DND-41 (cell line): ENCODE data around the gene TMOD2.

Experiments
- ATAC-seq: fragments of 200-7000 bp; cut with Tn5 transposase; 3 replicates; pipeline ENCODE4 v1.9.1; 2021; ENCODE audit warnings: low read depth; ENCODE audit not compliant: insufficient read depth
- DNase-seq: peaks from one replicate; pipeline ENCODE4 v3.0.0-alpha.2; 2020
- H2AFZ ChIP-seq: 2 replicates; pipeline ENCODE4 v1.6.0; 2012; ENCODE audit warnings: low read depth, low read length
- H3K27ac ChIP-seq: 2 replicates; pipeline ENCODE4 v1.5.1; 2012; ENCODE audit warnings: low read length, inconsistent platforms
- H3K27me3 ChIP-seq: fragments of 200-600 bp; sonication (generic); 2 replicates; pipeline ENCODE4 v1.6.0; 2012; ENCODE audit warnings: low read length, mild to moderate bottlenecking, inconsistent platforms; ENCODE audit not compliant: insufficient read depth, poor library complexity
- H3K36me3 ChIP-seq: 2 replicates; pipeline ENCODE4 v1.5.1; 2012; ENCODE audit warnings: low read length, inconsistent platforms; ENCODE audit not compliant: insufficient read depth
- H3K4me1 ChIP-seq: 2 replicates; pipeline ENCODE4 v1.5.1; 2012; ENCODE audit warnings: mild to moderate bottlenecking, low read length; ENCODE audit not compliant: insufficient read depth
- H3K4me2 ChIP-seq: 2 replicates; pipeline ENCODE4 v1.6.0; 2012; ENCODE audit warnings: mild to moderate bottlenecking, moderate library complexity, low read length, inconsistent platforms; ENCODE audit not compliant: insufficient read depth
- H3K4me3 ChIP-seq, 2 experiments: fragments of 200-600 bp in 1 of 2; shearing (Covaris generic) in 1 of 2; 2 replicates each; pipeline ENCODE4 v1.5.1; 2012 to 2016; ENCODE audit warnings: inconsistent platforms in 2 of 2, low read length in 2 of 2, mild to moderate bottlenecking in 2 of 2, low read depth in 1 of 2, moderate library complexity in 1 of 2
- H3K79me2 ChIP-seq: 2 replicates; pipeline ENCODE4 v1.6.0; 2012; ENCODE audit warnings: low read length, inconsistent platforms; ENCODE audit not compliant: insufficient read depth
- H3K9ac ChIP-seq: 2 replicates; pipeline ENCODE4 v1.6.0; 2012; ENCODE audit warnings: low read depth, mild to moderate bottlenecking, inconsistent platforms, low read length, moderate library complexity
- H3K9me3 ChIP-seq: 2 replicates; pipeline ENCODE4 v1.5.1; 2012; ENCODE audit warnings: low read length, moderate library complexity, mild to moderate bottlenecking, inconsistent platforms; ENCODE audit not compliant: insufficient read depth, severe bottlenecking
- H4K20me1 ChIP-seq: 2 replicates; pipeline ENCODE4 v1.6.0; 2012; ENCODE audit warnings: low read length; ENCODE audit not compliant: insufficient read depth
- CTCF ChIP-seq: IDR thresholded peaks from 2 replicates; pipeline ENCODE4 v1.5.1; 2012; ENCODE audit warnings: borderline replicate concordance, low read length, moderate library complexity, mild to moderate bottlenecking; ENCODE audit not compliant: poor library complexity, severe bottlenecking; ENCODE audit errors: extremely low read depth
- EZH2 ChIP-seq: IDR thresholded peaks from 3 replicates; pipeline ENCODE4 v1.6.1; 2012; ENCODE audit warnings: borderline replicate concordance, low read depth, mild to moderate bottlenecking, moderate library complexity, low read length, inconsistent platforms; ENCODE audit not compliant: severe bottlenecking

TMOD2 gene

GRCh38 chr15:51714911-51715310 lies 36.5 kb upstream of the TMOD2 start:
- no peak overlapping the region for H3K9ac ChIP-seq
- H3K4me3 ChIP-seq = no peak overlapping the region
- H3K36me3 ChIP-seq = no peaks in the 10 kb centered on the region
- no peaks in the 10 kb centered on the region for H3K27me3 ChIP-seq
- no peaks in the 10 kb centered on the region for H3K79me2 ChIP-seq
- H3K4me1 ChIP-seq = no peaks in the 10 kb centered on the region
- ATAC-seq (no peak), DNase-seq (no peak)
- no peak overlapping the region for H3K4me2 ChIP-seq
- TF ChIP-seq EZH2 (no peak), CTCF (no peak)
- no peak overlapping the region for H3K27ac ChIP-seq
- H4K20me1 ChIP-seq = no peaks in the 10 kb centered on the region
- no peak overlapping the region for H2AFZ ChIP-seq
- no peaks in the 10 kb centered on the region for H3K9me3 ChIP-seq

DNA sequence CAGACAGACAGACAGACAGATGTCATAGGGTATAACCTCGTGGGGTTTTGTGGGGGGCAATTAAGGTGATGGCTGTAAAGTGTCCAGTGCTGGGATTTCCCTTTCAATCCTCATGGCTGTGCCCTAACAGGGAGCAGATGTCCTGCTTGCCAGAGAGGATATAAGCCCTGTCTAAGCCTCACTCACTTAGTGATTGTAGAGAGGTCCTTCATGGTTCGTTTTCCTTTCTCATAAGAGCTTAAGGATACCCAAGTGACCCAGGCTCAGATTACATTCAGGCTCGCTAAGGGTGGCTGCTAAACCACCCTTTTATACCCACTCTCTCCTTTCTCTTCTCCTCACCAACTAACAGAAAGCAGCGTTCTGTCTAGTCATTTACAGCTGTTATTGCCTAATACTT lies 33.2 kb upstream of the TMOD2 start:
- DNase-seq (no peak), ATAC-seq (no peak)
- Histone ChIP-seq H3K27me3 (no peaks in the 10 kb centered on the region), H3K36me3 (peaks cover 19% of the 10 kb centered on the region), H3K79me2 (no peaks in the 10 kb centered on the region), H3K9me3 (no peaks in the 10 kb centered on the region), H3K4me3 (no peak overlapping the region), H3K4me2 (no peak overlapping the region), H2AFZ (no peak overlapping the region), H4K20me1 (no peaks in the 10 kb centered on the region), H3K9ac (no peak overlapping the region), H3K27ac (no peak overlapping the region), H3K4me1 (no peaks in the 10 kb centered on the region)
- no peak for TF ChIP-seq EZH2
- TF ChIP-seq CTCF = no peak

- TF ChIP-seq CTCF (no peak), EZH2 (no peak)
- Histone ChIP-seq H3K9ac (no peak overlapping the region), H2AFZ (no peak overlapping the region), H4K20me1 (no peaks in the 10 kb centered on the region), H3K4me3 (no peak overlapping the region), H3K36me3 (peaks cover 23% of the 10 kb centered on the region), H3K9me3 (no peaks in the 10 kb centered on the region), H3K79me2 (no peaks in the 10 kb centered on the region), H3K27me3 (no peaks in the 10 kb centered on the region), H3K4me2 (no peak overlapping the region), H3K27ac (no peak overlapping the region), H3K4me1 (no peaks in the 10 kb centered on the region)
- ATAC-seq = no peak
- DNase-seq = no peak
Observed at GRCh38 chr15:51718746-51719145, 32.7 kb upstream of the TMOD2 start.
